ENCODE measurements around the gene MED25. TPM values are rescaled to one million over a fixed set of nuclear protein-coding genes. Genes with fewer than 3 reads are reported as not detected.

MED25 gene
- total RNA-seq, 1 donor from 2014 or later, result 25.0 TPM

GRCh38 chr19:49861541-49862378 lies 43.7 kb downstream of the MED25 start:
- Histone ChIP-seq H3K9me3 (no peaks in the 10 kb centered on the region), H3K27me3 (no peaks in the 10 kb centered on the region), H3K27ac (peak overlapping the region; percentile 40), H3K4me1 (peaks cover 29% of the 10 kb centered on the region), H3K36me3 (peaks cover 0 to 50% of the 10 kb centered on the region in 2 donors), H3K4me3 (no peak overlapping the region)
- TF ChIP-seq POLR2AphosphoS5 (IDR thresholded peaks at IDR 0.05; ENCODE audit: insufficient read depth in 1 of 2, low read depth in 1 of 2), result no peak
- no peak for TF ChIP-seq POLR2A (IDR thresholded peaks at IDR 0.05)
- TF ChIP-seq, protein P1, sequence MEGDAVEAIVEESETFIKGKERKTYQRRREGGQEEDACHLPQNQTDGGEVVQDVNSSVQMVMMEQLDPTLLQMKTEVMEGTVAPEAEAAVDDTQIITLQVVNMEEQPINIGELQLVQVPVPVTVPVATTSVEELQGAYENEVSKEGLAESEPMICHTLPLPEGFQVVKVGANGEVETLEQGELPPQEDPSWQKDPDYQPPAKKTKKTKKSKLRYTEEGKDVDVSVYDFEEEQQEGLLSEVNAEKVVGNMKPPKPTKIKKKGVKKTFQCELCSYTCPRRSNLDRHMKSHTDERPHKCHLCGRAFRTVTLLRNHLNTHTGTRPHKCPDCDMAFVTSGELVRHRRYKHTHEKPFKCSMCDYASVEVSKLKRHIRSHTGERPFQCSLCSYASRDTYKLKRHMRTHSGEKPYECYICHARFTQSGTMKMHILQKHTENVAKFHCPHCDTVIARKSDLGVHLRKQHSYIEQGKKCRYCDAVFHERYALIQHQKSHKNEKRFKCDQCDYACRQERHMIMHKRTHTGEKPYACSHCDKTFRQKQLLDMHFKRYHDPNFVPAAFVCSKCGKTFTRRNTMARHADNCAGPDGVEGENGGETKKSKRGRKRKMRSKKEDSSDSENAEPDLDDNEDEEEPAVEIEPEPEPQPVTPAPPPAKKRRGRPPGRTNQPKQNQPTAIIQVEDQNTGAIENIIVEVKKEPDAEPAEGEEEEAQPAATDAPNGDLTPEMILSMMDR (IDR thresholded peaks at IDR 0.05), result no peak
- intact Hi-C loops (cut with DNase I), result loop anchor here (5.0 kb wide), 1 partner anchor 44 kb away; the partner anchor contains the start of gene MED25
- DNase-seq (ENCODE audit: extremely low spot score in 2 of 2), result no peak

GRCh38 chr19:49862391-49863253 lies 44.5 kb downstream of the MED25 start:
- no peaks in the 10 kb centered on the region for H3K27me3 ChIP-seq
- no peaks in the 10 kb centered on the region for H3K9me3 ChIP-seq
- no peak for TF ChIP-seq POLR2AphosphoS5 (IDR thresholded peaks at IDR 0.05; ENCODE audit: insufficient read depth in 1 of 2, low read depth in 1 of 2)
- TF ChIP-seq, protein P1 (IDR thresholded peaks at IDR 0.05), result no peak
- TF ChIP-seq POLR2A (IDR thresholded peaks at IDR 0.05), result no peak
- no peak overlapping the region for H3K4me3 ChIP-seq
- no peak overlapping the region for H3K27ac ChIP-seq
- intact Hi-C loops (cut with DNase I), result loop anchor here (5.0 kb wide), 1 partner anchor 45 kb away; the partner anchor contains the start of gene MED25
- no peak for DNase-seq (ENCODE audit: extremely low spot score in 2 of 2)
- H3K4me1 ChIP-seq, result peaks cover 32% of the 10 kb centered on the region
- H3K36me3 ChIP-seq, result peaks cover 0 to 42% of the 10 kb centered on the region in 2 donors

- H3K27ac ChIP-seq, result no peak overlapping the region
- H3K27me3 ChIP-seq, result no peaks in the 10 kb centered on the region
- H3K9me3 ChIP-seq, result no peaks in the 10 kb centered on the region
- H3K4me1 ChIP-seq, result peaks cover 40% of the 10 kb centered on the region
- DNase-seq (ENCODE audit: extremely low spot score in 2 of 2), result no peak
- TF ChIP-seq POLR2AphosphoS5 (IDR thresholded peaks at IDR 0.05; ENCODE audit: insufficient read depth in 1 of 2, low read depth in 1 of 2) (no peak), POLR2A (IDR thresholded peaks at IDR 0.05) (no peak)
- TF ChIP-seq, protein P1 (IDR thresholded peaks at IDR 0.05), result no peak
- peaks cover 0 to 34% of the 10 kb centered on the region in 2 donors for H3K36me3 ChIP-seq
- H3K4me3 ChIP-seq, result no peak overlapping the region
- intact Hi-C loops (cut with DNase I), result loop anchor here (5.0 kb wide), 1 partner anchor 46 kb away; the partner anchor contains the start of gene MED25
Observed at GRCh38 chr19:49863254-49863934, 45.3 kb downstream of the MED25 start.

GRCh38 chr19:49863935-49864320 lies 45.8 kb downstream of the MED25 start:
- intact Hi-C loops (cut with DNase I), result loop anchor here (5.0 kb wide), 1 partner anchor 47 kb away; the partner anchor contains the start of gene MED25
- peaks cover 45% of the 10 kb centered on the region for H3K4me1 ChIP-seq
- DNase-seq (ENCODE audit: extremely low spot score in 2 of 2), result no peak

More at GRCh38 chr19:49863935-49864320, 45.8 kb downstream of the MED25 start:
- Histone ChIP-seq H3K9me3 (no peaks in the 10 kb centered on the region), H3K27me3 (no peaks in the 10 kb centered on the region), H3K36me3 (peaks cover 0 to 34% of the 10 kb centered on the region in 2 donors), H3K27ac (no peak overlapping the region), H3K4me3 (no peak overlapping the region)
- TF ChIP-seq POLR2A (IDR thresholded peaks at IDR 0.05), result no peak
- TF ChIP-seq POLR2AphosphoS5 (IDR thresholded peaks at IDR 0.05; ENCODE audit: insufficient read depth in 1 of 2, low read depth in 1 of 2), result no peak
- TF ChIP-seq, protein P1 (IDR thresholded peaks at IDR 0.05), result no peak

Data from vagina (tissue), 2 donors.